ENCODE measurements around the gene PIP4K2B. TPM values are rescaled to one million over a fixed set of nuclear protein-coding genes. Genes with fewer than 3 reads are reported as not detected.

The PIP4K2B gene
- total RNA-seq, 1 experiment from 2014 or later = 66.9 TPM

- DNase-seq (ENCODE audit: low spot score) = no peak
Observed at GRCh38 chr17:38746004-38746848, 53.1 kb downstream of the PIP4K2B start.

- no peak for DNase-seq (ENCODE audit: low spot score)
Observed at GRCh38 chr17:38745545-38745944, 53.8 kb downstream of the PIP4K2B start.

- no peak for DNase-seq (ENCODE audit: low spot score)
Observed at GRCh38 chr17:38743556-38744171, 55.7 kb downstream of the PIP4K2B start.

- no peak for DNase-seq (ENCODE audit: low spot score)
Observed at GRCh38 chr17:38742411-38743308, 56.7 kb downstream of the PIP4K2B start.

GRCh38 chr17:38741921-38742410 is 57.4 kb downstream of the PIP4K2B start:
- no peak for DNase-seq (ENCODE audit: low spot score)

- no peak for DNase-seq (ENCODE audit: low spot score)
Observed at GRCh38 chr17:38741461-38741860, 57.9 kb downstream of the PIP4K2B start.

- no peak for DNase-seq (ENCODE audit: low spot score)
Observed at GRCh38 chr17:38740806-38741205, 58.5 kb downstream of the PIP4K2B start.

GRCh38 chr17:38740044-38740443 is 59.3 kb downstream of the PIP4K2B start:
- DNase-seq (ENCODE audit: low spot score) = no peak

- no peak for DNase-seq (ENCODE audit: low spot score)
Observed at GRCh38 chr17:38739305-38739704, 60.1 kb downstream of the PIP4K2B start.

GRCh38 chr17:38738686-38739085 is 60.7 kb downstream of the PIP4K2B start:
- no peak for DNase-seq (ENCODE audit: low spot score)

GRCh38 chr17:38738007-38738662 is 61.2 kb downstream of the PIP4K2B start:
- DNase-seq (ENCODE audit: low spot score) = no peak

GRCh38 chr17:38735161-38735997 is 64.0 kb downstream of the PIP4K2B start:
- peak; percentile 48 for DNase-seq (ENCODE audit: low spot score)

GRCh38 chr17:38733982-38734973 is 65.1 kb downstream of the PIP4K2B start:
- DNase-seq (ENCODE audit: low spot score) = no peak

- DNase-seq (ENCODE audit: low spot score) = no peak
Observed at GRCh38 chr17:38733282-38733981, 65.9 kb downstream of the PIP4K2B start.

- DNase-seq (ENCODE audit: low spot score) = no peak
Observed at GRCh38 chr17:38732376-38733281, 66.7 kb downstream of the PIP4K2B start.

GRCh38 chr17:38731526-38732294 is 67.6 kb downstream of the PIP4K2B start:
- no peak for DNase-seq (ENCODE audit: low spot score)
